SH-SY5Y (cell line): ENCODE results near the gene KCTD20.

Experiments
- GATA2 ChIP-seq: IDR thresholded peaks from 2 replicates; pipeline ENCODE4 v1.6.1; 2011; ENCODE audit warnings: mild to moderate bottlenecking, low read depth, low read length
- GATA3 ChIP-seq: IDR thresholded peaks from 2 replicates; pipeline ENCODE4 v1.6.1; 2011; ENCODE audit warnings: low read depth, mild to moderate bottlenecking, low read length, moderate library complexity

Gene KCTD20

GRCh38 chr6:36442671-36443470, at the start of gene KCTD20, which contains the start of gene PXT1:
TSS of gene KCTD20 (plus strand) at chr6:36443000. CDS start at chr6:36470098, 27,098 bp downstream.
TSS of gene PXT1 (minus strand) at chr6:36442854. CDS start at chr6:36426082, 16,772 bp downstream.
- TF ChIP-seq GATA2 (no peak), GATA3 (no peak)

- no peak for TF ChIP-seq GATA2
- TF ChIP-seq GATA3, result no peak
Observed at GRCh38 chr6:36399970-36400369, 42.8 kb upstream of the KCTD20 start.

- TF ChIP-seq GATA2, result no peak
- no peak for TF ChIP-seq GATA3
Observed at GRCh38 chr6:36402481-36402880, 40.3 kb upstream of the KCTD20 start.

- TF ChIP-seq GATA3 (no peak), GATA2 (no peak)
Observed at GRCh38 chr6:36404164-36404563, 38.6 kb upstream of the KCTD20 start.

- TF ChIP-seq GATA2 (no peak), GATA3 (no peak)
Observed at GRCh38 chr6:36413489-36414480, 29.0 kb upstream of the KCTD20 start.

- TF ChIP-seq GATA3, result no peak
- no peak for TF ChIP-seq GATA2
Observed at GRCh38 chr6:36414481-36414880, 28.3 kb upstream of the KCTD20 start.

- TF ChIP-seq GATA2 (no peak), GATA3 (no peak)
Observed at GRCh38 chr6:36418558-36418957, 24.2 kb upstream of the KCTD20 start.

GRCh38 chr6:36419310-36419709, 23.5 kb upstream of the KCTD20 start:
- TF ChIP-seq GATA3 (no peak), GATA2 (no peak)

GRCh38 chr6:36422714-36423100, 20.1 kb upstream of the KCTD20 start:
- TF ChIP-seq GATA2, result no peak
- no peak for TF ChIP-seq GATA3

GRCh38 chr6:36423101-36423824, 19.5 kb upstream of the KCTD20 start:
- TF ChIP-seq GATA3 (no peak), GATA2 (no peak)

- no peak for TF ChIP-seq GATA3
- TF ChIP-seq GATA2, result no peak
Observed at GRCh38 chr6:36426622-36427021, 16.2 kb upstream of the KCTD20 start.

- TF ChIP-seq GATA2, result no peak
- TF ChIP-seq GATA3, result no peak
Observed at GRCh38 chr6:36428911-36429310, 13.9 kb upstream of the KCTD20 start.

GRCh38 chr6:36430351-36430750, 12.4 kb upstream of the KCTD20 start:
- TF ChIP-seq GATA2 (no peak), GATA3 (no peak)

GRCh38 chr6:36431197-36431596, 11.6 kb upstream of the KCTD20 start:
- TF ChIP-seq GATA3 (no peak), GATA2 (no peak)
